Midbrain (tissue), 1 donor: ENCODE data around the gene ODAD2.

Experiments used
- DNase-seq: peaks from one replicate; lab custom pipeline; 2025; lab: John Stamatoyannopoulos, UW

Gene ODAD2

DNA sequence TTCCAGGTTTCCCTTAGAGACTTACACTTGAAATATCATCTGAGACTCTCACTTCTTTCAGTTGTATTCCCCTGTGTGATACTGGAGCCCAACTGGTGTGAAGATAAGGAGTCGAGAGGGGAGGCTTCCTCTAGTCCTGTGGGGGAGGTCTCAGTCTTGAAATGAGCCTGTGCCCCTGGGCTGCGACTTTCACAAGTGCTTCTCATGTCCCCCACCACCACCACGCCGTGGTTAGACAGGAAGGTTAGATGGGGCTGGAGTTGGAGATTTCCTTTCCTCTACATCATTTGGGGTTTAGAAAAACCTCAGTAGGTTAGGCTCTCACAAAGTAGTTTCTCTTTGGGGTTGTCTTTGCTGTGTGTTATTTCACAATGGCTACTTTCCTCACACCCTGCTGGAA lies 227.6 kb downstream of the ODAD2 start:
- DNase-seq, result no peak

DNA sequence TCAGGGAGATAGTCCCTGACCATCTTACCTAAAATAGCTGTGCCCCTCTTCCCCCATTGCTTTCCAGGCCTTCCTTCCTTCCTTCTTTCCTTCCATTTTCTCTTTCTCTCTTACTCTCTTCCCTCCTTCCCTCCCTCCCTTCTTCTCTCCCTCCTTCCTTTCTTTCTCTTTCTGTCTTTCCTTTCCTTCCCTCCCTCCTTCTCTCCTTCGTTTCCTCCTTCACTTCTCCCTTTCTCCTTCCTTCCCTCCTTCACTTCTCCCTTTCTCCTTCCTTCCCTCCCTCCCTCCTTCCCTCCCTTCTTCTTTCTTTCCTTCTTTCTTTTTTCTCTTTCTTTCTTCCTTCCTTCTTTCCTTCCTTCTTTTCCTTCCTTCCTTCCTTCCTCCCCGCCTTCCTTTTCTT lies 228.7 kb downstream of the ODAD2 start:
- DNase-seq, result no peak
